ENCODE data around the gene ACMSD. TPM values are rescaled to one million over a fixed set of nuclear protein-coding genes. Genes with fewer than 3 reads are reported as not detected.

Gene ACMSD
- polyA plus RNA-seq, 1 of the 3 experiments (the other 2 are of a cell fraction) = not detected

GRCh38 chr2:134835471-134835870 lies 2.9 kb upstream of the ACMSD start (continued):
- TF ChIP-seq GABPA (IDR thresholded peaks at IDR 0.05; ENCODE audit: low read depth) (no peak), FOSL2 (IDR thresholded peaks at IDR 0.05; ENCODE audit: borderline replicate concordance, low read depth) (no peak), USF1 (IDR thresholded peaks at IDR 0.05; ENCODE audit: borderline replicate concordance, low read depth) (no peak), IRF3 (IDR thresholded peaks at IDR 0.05; ENCODE audit: low read depth, low read length) (no peak)

GRCh38 chr2:134836986-134837385 lies 1.4 kb upstream of the ACMSD start:
- no peak for DNase-seq
- Histone ChIP-seq H3K9ac (no peak overlapping the region), H3K4me2 (0 out of 2 replicates have a peak overlapping the region, but pooled peaks have one; percentile 24), H3K4me1 (ENCODE audit: control insufficient read depth in 1 of 2, insufficient read depth in 2 of 2, low read depth in 1 of 2, low read length in 1 of 2) (no peaks in the 10 kb centered on the region), H3K4me3 (ENCODE audit: low read depth in 2 of 2, low read length in 1 of 2) (no peak overlapping the region), H3K79me2 (ENCODE audit: insufficient read depth) (no peaks in the 10 kb centered on the region), H3K9me3 (no peaks in the 10 kb centered on the region), H3K9me2 (no peaks in the 10 kb centered on the region), H3K27ac (ENCODE audit: low read depth in 2 of 2, low read length in 1 of 2) (peak overlapping the region in 1 of 2 experiments; percentile 41; a peak in 2 of 4 replicates), H3K36me3 (replicated peaks in 1 of 2; ENCODE audit: control insufficient read depth in 1 of 2, insufficient read depth in 2 of 2, low read length in 1 of 2) (no peaks in the 10 kb centered on the region), H2AFZ (ENCODE audit: low read depth) (no peak overlapping the region), H3F3A (replicated peaks; ENCODE audit: insufficient read depth) (no peaks in the 10 kb centered on the region), H3K27me3 (ENCODE audit: insufficient read depth) (no peaks in the 10 kb centered on the region), H4K20me1 (ENCODE audit: insufficient read depth) (no peaks in the 10 kb centered on the region)
- ChIA-PET POLR2A (no interaction called here), CTCF (no interaction called here)
- no peak for TF ChIP-seq EP300 (IDR thresholded peaks at IDR 0.05; ENCODE audit: borderline replicate concordance in 1 of 2, low read depth in 1 of 2, low read length in 1 of 2)
- TF ChIP-seq GABPA (IDR thresholded peaks at IDR 0.05; ENCODE audit: low read depth) = no peak
- TF ChIP-seq TEAD4 (IDR thresholded peaks at IDR 0.05; ENCODE audit: borderline replicate concordance, insufficient read depth) = no peak
- TF ChIP-seq RXRA (IDR thresholded peaks at IDR 0.05; ENCODE audit: borderline replicate concordance, low read depth) = no peak
- TF ChIP-seq NRF1 (IDR thresholded peaks at IDR 0.05; ENCODE audit: low read depth, low read length) = no peak
- TF ChIP-seq ZBTB33 (IDR thresholded peaks at IDR 0.05; ENCODE audit: borderline replicate concordance, low read depth) = no peak
- 11% methylated on average over 2 of the region's 2 CpGs for WGBS (ENCODE audit: low lambda C conversion rate)

GRCh38 chr2:134839649-134840048 lies 1.2 kb downstream of the ACMSD start:
- no peak overlapping the region for H2AFZ ChIP-seq (ENCODE audit: low read depth)
- no peaks in the 10 kb centered on the region for H3K27me3 ChIP-seq (ENCODE audit: insufficient read depth)
- no peaks in the 10 kb centered on the region for H4K20me1 ChIP-seq (ENCODE audit: insufficient read depth)
- ChIA-PET CTCF (no interaction called here), POLR2A (no interaction called here)
- TF ChIP-seq EP300 (IDR thresholded peaks at IDR 0.05; ENCODE audit: borderline replicate concordance in 1 of 2, low read depth in 1 of 2, low read length in 1 of 2) (no peak), SMC3 (IDR thresholded peaks at IDR 0.05; ENCODE audit: low read depth, low read length) (no peak), JUND (IDR thresholded peaks at IDR 0.05) (no peak), YY1 (IDR thresholded peaks at IDR 0.05; ENCODE audit: low read depth) (no peak), POLR2AphosphoS5 (IDR thresholded peaks at IDR 0.05; ENCODE audit: low read depth, low read length) (no peak)
- no peaks in the 10 kb centered on the region for H3K9me3 ChIP-seq
- no peaks in the 10 kb centered on the region for H3K4me1 ChIP-seq (ENCODE audit: control insufficient read depth in 1 of 2, insufficient read depth in 2 of 2, low read depth in 1 of 2, low read length in 1 of 2)
- no peak overlapping the region for H3K9ac ChIP-seq
- no peak overlapping the region for H3K4me3 ChIP-seq (ENCODE audit: low read depth in 2 of 2, low read length in 1 of 2)
- H3K27ac ChIP-seq (ENCODE audit: low read depth in 2 of 2, low read length in 1 of 2) = no peak overlapping the region
- WGBS (ENCODE audit: low lambda C conversion rate) = 37% methylated on average over 2 of the region's 2 CpGs
- no peaks in the 10 kb centered on the region for H3F3A ChIP-seq (replicated peaks; ENCODE audit: insufficient read depth)
- no peaks in the 10 kb centered on the region for H3K79me2 ChIP-seq (ENCODE audit: insufficient read depth)
- no peaks in the 10 kb centered on the region for H3K36me3 ChIP-seq (replicated peaks in 1 of 2; ENCODE audit: control insufficient read depth in 1 of 2, insufficient read depth in 2 of 2, low read length in 1 of 2)
- no peak overlapping the region for H3K4me2 ChIP-seq
- no peaks in the 10 kb centered on the region for H3K9me2 ChIP-seq
- DNase-seq = no peak
